ENCODE measurements around the gene PTGDR2.

DNA sequence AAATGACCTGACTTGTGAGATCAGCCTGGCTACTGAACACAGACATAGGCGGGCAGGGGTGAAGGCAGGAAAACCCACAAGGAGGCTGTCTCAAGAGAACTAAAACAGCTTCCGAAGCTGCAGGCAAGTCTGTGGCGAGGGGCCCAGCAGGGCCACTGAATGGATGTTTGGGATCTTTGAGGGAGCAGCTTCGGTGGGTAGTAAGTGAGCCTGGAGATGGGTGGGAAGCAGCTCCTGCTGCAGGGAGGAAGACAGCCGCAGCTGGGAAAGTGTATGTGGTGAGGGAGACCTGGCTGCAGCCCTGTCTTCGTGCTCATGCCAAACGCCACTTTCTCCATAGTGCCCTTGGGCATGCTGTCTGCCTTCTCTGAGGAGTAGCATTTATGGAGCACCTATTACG, 10.4 kb downstream of the PTGDR2 start:
- TF ChIP-seq, protein P1, sequence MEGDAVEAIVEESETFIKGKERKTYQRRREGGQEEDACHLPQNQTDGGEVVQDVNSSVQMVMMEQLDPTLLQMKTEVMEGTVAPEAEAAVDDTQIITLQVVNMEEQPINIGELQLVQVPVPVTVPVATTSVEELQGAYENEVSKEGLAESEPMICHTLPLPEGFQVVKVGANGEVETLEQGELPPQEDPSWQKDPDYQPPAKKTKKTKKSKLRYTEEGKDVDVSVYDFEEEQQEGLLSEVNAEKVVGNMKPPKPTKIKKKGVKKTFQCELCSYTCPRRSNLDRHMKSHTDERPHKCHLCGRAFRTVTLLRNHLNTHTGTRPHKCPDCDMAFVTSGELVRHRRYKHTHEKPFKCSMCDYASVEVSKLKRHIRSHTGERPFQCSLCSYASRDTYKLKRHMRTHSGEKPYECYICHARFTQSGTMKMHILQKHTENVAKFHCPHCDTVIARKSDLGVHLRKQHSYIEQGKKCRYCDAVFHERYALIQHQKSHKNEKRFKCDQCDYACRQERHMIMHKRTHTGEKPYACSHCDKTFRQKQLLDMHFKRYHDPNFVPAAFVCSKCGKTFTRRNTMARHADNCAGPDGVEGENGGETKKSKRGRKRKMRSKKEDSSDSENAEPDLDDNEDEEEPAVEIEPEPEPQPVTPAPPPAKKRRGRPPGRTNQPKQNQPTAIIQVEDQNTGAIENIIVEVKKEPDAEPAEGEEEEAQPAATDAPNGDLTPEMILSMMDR (conservative IDR thresholded peaks at IDR 0.05; ENCODE audit: low read depth, low read length): no peak
- TF ChIP-seq EZH2 (IDR thresholded peaks at IDR 0.05; ENCODE audit: low read length, unreplicated experiment): no peak
